H1 (cell line): ENCODE results near the gene ARHGEF11. TPM values are rescaled to one million over a fixed set of nuclear protein-coding genes. Genes with fewer than 3 reads are reported as not detected.

Source experiments
- CTCF ChIA-PET: fragments of 300-600 bp; sonication (Branson Sonifier 250); formaldehyde crosslinking; loops from one replicate; lab custom pipeline; 2021; ENCODE audit not compliant: partially characterized antibody; lab: Charles Lee
- POLR2A ChIA-PET: fragments of 300-600 bp; sonication (Branson Sonifier 250); formaldehyde crosslinking; loops from one replicate; lab custom pipeline; 2021; ENCODE audit warnings: inconsistent platforms; ENCODE audit not compliant: partially characterized antibody; lab: Charles Lee
- DNase-seq, 2 experiments: peaks; one replicate each; pipeline versions ENCODE4 v3.0.0 to v3.0.0-alpha.2; 2010 to 2022; ENCODE audit warnings: low spot score in 2 of 2, low read depth in 1 of 2, mixed read lengths in 1 of 2
- FAIRE-seq: peaks from 2 replicates; lab custom pipeline; 2011; peaks lifted over from hg19 to GRCh38; lab: Jason Lieb, UNC
- H2AFZ ChIP-seq: 2 replicates; pipeline ENCODE4 v1.8.1; 2012; ENCODE audit warnings: low read length, inconsistent platforms
- H2AK5ac ChIP-seq: 2 replicates; pipeline ENCODE4 v1.6.1; 2013; ENCODE audit warnings: low read depth, low read length
- H2BK120ac ChIP-seq: replicated peaks from 2 replicates; pipeline ENCODE3; 2013; ENCODE audit warnings: low read depth, low read length, inconsistent platforms
- H2BK12ac ChIP-seq: 2 replicates; pipeline ENCODE4 v1.6.1; 2013; ENCODE audit warnings: low read depth, low read length
- H2BK15ac ChIP-seq: 2 replicates; pipeline ENCODE4 v1.6.1; 2013; ENCODE audit warnings: low read length
- H2BK20ac ChIP-seq: 2 replicates; pipeline ENCODE4 v1.6.1; 2013; ENCODE audit warnings: low read length
- H2BK5ac ChIP-seq: 2 replicates; pipeline ENCODE4 v1.6.1; 2013; ENCODE audit warnings: low read depth, low read length
- H3K14ac ChIP-seq: 2 replicates; pipeline ENCODE4 v1.6.1; 2013; ENCODE audit warnings: inconsistent platforms; ENCODE audit not compliant: insufficient read length
- H3K18ac ChIP-seq: 2 replicates; pipeline ENCODE4 v1.6.1; 2013; ENCODE audit warnings: low read length; ENCODE audit errors: extremely low read depth
- H3K23ac ChIP-seq: 2 replicates; pipeline ENCODE4 v1.6.1; 2013; ENCODE audit warnings: inconsistent platforms; ENCODE audit not compliant: insufficient read length
- H3K23me2 ChIP-seq: 2 replicates; pipeline ENCODE4 v1.6.1; 2013; ENCODE audit warnings: low read depth, low read length
- H3K27ac ChIP-seq: 2 replicates; pipeline ENCODE4 v1.6.1; 2011; ENCODE audit warnings: low read depth, low read length, inconsistent platforms
- H3K27me3 ChIP-seq, 4 experiments: replicated peaks in 1 of 4; 1 replicate in 1 of 4; 2 replicates in 3 of 4; pipeline versions ENCODE4 v1.6.1 to v1.8.1; 2011 to 2013; ENCODE audit warnings: low read length in 3 of 4, mild to moderate bottlenecking in 3 of 4, inconsistent platforms in 2 of 4, mixed read lengths in 2 of 4, moderate library complexity in 1 of 4; ENCODE audit not compliant: control insufficient read depth in 3 of 4, insufficient read depth in 3 of 4; ENCODE audit errors: extremely low read depth in 1 of 4
- H3K36me3 ChIP-seq, 4 experiments: 2 replicates each; pipeline versions ENCODE4 v1.6.1 to v1.8.1; 2011 to 2013; ENCODE audit warnings: mild to moderate bottlenecking in 4 of 4, low read length in 3 of 4, moderate library complexity in 2 of 4, control low read depth in 1 of 4, inconsistent platforms in 1 of 4; ENCODE audit not compliant: insufficient read depth in 4 of 4, control insufficient read depth in 2 of 4
- H3K4ac ChIP-seq: replicated peaks from 2 replicates; pipeline ENCODE3; 2013; ENCODE audit warnings: low read length, low read depth, mixed read lengths, inconsistent platforms; ENCODE audit not compliant: insufficient read length
- H3K4me1 ChIP-seq, 4 experiments: replicated peaks in 1 of 4; 1 replicate in 1 of 4; 2 replicates in 3 of 4; pipeline versions ENCODE4 v1.6.1 to v1.8.1; 2011 to 2013; ENCODE audit warnings: low read length in 3 of 4, inconsistent platforms in 2 of 4, mixed read lengths in 1 of 4; ENCODE audit not compliant: insufficient read depth in 4 of 4, control insufficient read depth in 3 of 4
- H3K4me2 ChIP-seq, 2 experiments: 2 replicates each; pipeline versions ENCODE4 v1.6.1 to v1.8.1; 2011 to 2013; ENCODE audit warnings: low read depth in 2 of 2, low read length in 2 of 2, control low read depth in 1 of 2, inconsistent platforms in 1 of 2, mild to moderate bottlenecking in 1 of 2; ENCODE audit not compliant: insufficient read depth in 1 of 2
- H3K4me3 ChIP-seq, 4 experiments: fragments of 200-600, 300-600 bp in 1 of 4; sonication (generic), shearing (Covaris generic), sonication (Bioruptor Twin) in 1 of 4; 2 replicates each; pipeline versions ENCODE4 v1.5.1 to v1.8.1; 2011 to 2016; ENCODE audit warnings: low read length in 4 of 4, low read depth in 3 of 4, control low read depth in 2 of 4, inconsistent platforms in 2 of 4, mild to moderate bottlenecking in 2 of 4, mixed read lengths in 1 of 4, moderate library complexity in 1 of 4; ENCODE audit not compliant: insufficient read depth in 2 of 4; ENCODE audit errors: extremely low read depth in 1 of 4
- H3K56ac ChIP-seq: replicated peaks from 2 replicates; pipeline ENCODE3; 2013; ENCODE audit warnings: low read depth, mild to moderate bottlenecking, mixed read lengths, low read length, inconsistent platforms; ENCODE audit not compliant: insufficient read length
- H3K79me1 ChIP-seq: 2 replicates; pipeline ENCODE4 v1.6.1; 2013; ENCODE audit warnings: low read depth, low read length, control low read depth
- H3K79me2 ChIP-seq, 2 experiments: 2 replicates each; pipeline versions ENCODE4 v1.6.1 to v1.8.1; 2012 to 2013; ENCODE audit warnings: low read length in 2 of 2, mild to moderate bottlenecking in 2 of 2, inconsistent platforms in 1 of 2; ENCODE audit not compliant: insufficient read depth in 2 of 2, control insufficient read depth in 1 of 2
- H3K9ac ChIP-seq, 4 experiments: replicated peaks in 1 of 4; 1 replicate in 1 of 4; 2 replicates in 3 of 4; pipeline versions ENCODE4 v1.6.1 to v1.8.1; 2011 to 2013; ENCODE audit warnings: low read depth in 3 of 4, low read length in 3 of 4, control low read depth in 2 of 4, mild to moderate bottlenecking in 2 of 4, moderate library complexity in 2 of 4, inconsistent platforms in 1 of 4; ENCODE audit errors: extremely low read depth in 1 of 4
- H3K9me3 ChIP-seq, 2 experiments: 2 replicates each; pipeline versions ENCODE4 v1.6.1 to v1.8.1; 2012 to 2013; ENCODE audit warnings: mild to moderate bottlenecking in 2 of 2, moderate library complexity in 2 of 2, control low read depth in 1 of 2, inconsistent platforms in 1 of 2, low read depth in 1 of 2, low read length in 1 of 2, mixed read lengths in 1 of 2; ENCODE audit not compliant: insufficient read depth in 2 of 2
- H4K20me1 ChIP-seq, 2 experiments: replicated peaks in 1 of 2; 2 replicates each; pipeline versions ENCODE3 to v1.8.1; 2011 to 2013; ENCODE audit warnings: inconsistent platforms in 2 of 2, low read length in 2 of 2, mild to moderate bottlenecking in 1 of 2; ENCODE audit not compliant: insufficient read depth in 2 of 2, control insufficient read depth in 1 of 2
- H4K5ac ChIP-seq: 2 replicates; pipeline ENCODE4 v1.6.1; 2013; ENCODE audit warnings: low read length, low read depth, mixed read lengths, inconsistent platforms; ENCODE audit not compliant: insufficient read length
- H4K8ac ChIP-seq: 2 replicates; pipeline ENCODE4 v1.8.0; 2013; ENCODE audit warnings: mild to moderate bottlenecking, moderate library complexity, low read length, inconsistent platforms; ENCODE audit not compliant: insufficient read depth; ENCODE audit errors: extremely low read depth
- H4K91ac ChIP-seq: replicated peaks from 2 replicates; pipeline ENCODE3; 2013; ENCODE audit warnings: low read length, mixed read lengths, inconsistent platforms; ENCODE audit not compliant: insufficient read length
- BACH1 ChIP-seq: IDR thresholded peaks from 2 replicates; pipeline ENCODE4 v1.6.1; 2012; ENCODE audit warnings: low read length, improper control_type of control experiment
- POLR2A ChIP-seq, 2 experiments: IDR thresholded peaks; 1 replicate in 1 of 2; 2 replicates in 1 of 2; pipeline ENCODE4 v1.6.1; 2011; ENCODE audit warnings: low read depth in 2 of 2, low read length in 2 of 2, mild to moderate bottlenecking in 2 of 2; ENCODE audit errors: control extremely low read depth in 1 of 2
- WGBS, 2 experiments: shearing (Covaris generic) in 1 of 2; methylation state at CpG; one replicate each; pipeline versions ENCODE4 v1.1.6 to v1.1.7; 2013 to 2015; ENCODE audit warnings: low lambda C conversion rate in 2 of 2, mixed read lengths in 2 of 2, inconsistent platforms in 1 of 2, low coverage in 1 of 2, missing lambda C conversion rate in 1 of 2; ENCODE audit not compliant: insufficient replicate concordance in 2 of 2, insufficient coverage in 1 of 2, insufficient read length in 1 of 2; ENCODE audit errors: extremely low coverage in 1 of 2, missing lambda C conversion rate in 1 of 2; 5-methylcytosine and 5-hydroxymethylcytosine counted together
- polyA plus RNA-seq, 7 experiments: library from polyadenylated mRNA; depleted of rRNA in 3 of 7; stranded (reverse) in 5 of 7; unstranded in 2 of 7; fragments of >200 nt in 5 of 7; fragments of 200-250 nt in 2 of 7; gene quantifications; 1 replicate in 5 of 7; 2 replicates in 1 of 7; 4 replicates in 1 of 7; pipeline versions ENCODE4 v1.2.1 to v1.2.3, GENCODE V29; 2011 to 2013; ENCODE audit warnings: missing spikeins in 2 of 7, mixed read lengths in 2 of 7
- total RNA-seq: library from RNA; stranded (reverse); fragmentation: NEBNext Ultra II Directional; extraction: Animal tissue kit (Norgen Biotek cat#: 25700); gene quantifications from 2 replicates; pipeline ENCODE4 v1.2.1, GENCODE V29; 2021

ARHGEF11 gene
- total and polyA plus RNA-seq, 2 of the 8 experiments (the other 6 are each of a cell fraction or from before 2014, with no cell fraction given), result 19.9 to 33.1 TPM

DNA sequence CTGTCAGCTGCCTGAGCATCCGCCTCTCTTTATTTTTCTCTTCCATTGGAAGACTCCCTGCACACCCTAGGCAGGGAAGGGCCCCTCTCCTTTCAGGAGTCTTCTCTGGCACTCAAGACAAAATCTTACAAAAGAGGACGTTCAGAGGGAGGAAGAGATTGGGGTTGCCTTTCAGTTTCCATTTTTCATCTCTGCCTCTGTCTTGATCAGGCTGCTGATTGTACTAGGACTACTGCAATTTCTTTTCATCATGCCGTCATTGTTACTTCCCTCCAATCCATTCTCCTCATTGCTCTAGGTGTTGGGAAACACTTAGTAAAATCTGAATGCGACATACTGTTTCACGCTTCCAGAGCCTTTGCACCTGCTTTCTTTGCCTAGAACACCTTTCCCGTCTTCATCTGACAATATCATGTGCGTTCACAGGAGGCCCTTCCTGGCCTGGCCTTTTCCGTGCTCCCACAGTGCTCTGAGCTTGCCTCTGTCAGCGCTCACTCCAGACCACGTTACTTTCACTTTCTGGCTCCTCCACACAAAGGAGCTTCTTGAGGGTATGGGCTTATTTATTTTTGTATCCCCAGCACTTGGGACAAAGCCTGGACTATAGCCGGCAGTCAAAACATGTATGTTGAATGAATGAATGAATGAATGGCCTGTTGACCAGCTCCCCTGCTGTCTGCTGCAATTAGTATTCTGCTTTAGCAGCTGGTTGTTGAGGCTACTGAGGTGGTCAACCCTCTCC lies 114.2 kb downstream of the ARHGEF11 start:
- 85% methylated on average over 11 of the region's 11 CpGs; no CpG with 5 or more reads in 1 of the 2 experiments for WGBS, 2 experiments
- Histone ChIP-seq H3K4me3 (no peak overlapping the region), H2AK5ac (no peak overlapping the region), H2AFZ (no peak overlapping the region), H4K5ac (no peak overlapping the region), H3K56ac (no peak overlapping the region), H4K8ac (no peak overlapping the region), H3K9me3 (no peaks in the 10 kb centered on the region), H3K27ac (no peak overlapping the region), H3K14ac (no peak overlapping the region), H4K91ac (no peak overlapping the region), H3K4me1 (peaks cover 0 to 6% (median 4%) of the 10 kb centered on the region in 4 experiments; a peak in 4 of 7 replicates), H2BK20ac (no peak overlapping the region), H3K18ac (no peak overlapping the region; the same call in 1 of the 2 replicates), H3K79me1 (no peaks in the 10 kb centered on the region), H2BK15ac (no peak overlapping the region), H4K20me1 (peaks cover 4 to 5% of the 10 kb centered on the region in 2 experiments), H3K23me2 (peaks cover 5% of the 10 kb centered on the region; the same call in 1 of the 2 replicates), H3K79me2 (no peaks in the 10 kb centered on the region), H3K4me2 (no peak overlapping the region), H3K4ac (no peak overlapping the region), H2BK120ac (no peak overlapping the region), H3K23ac (no peak overlapping the region), H2BK5ac (no peak overlapping the region), H3K27me3 (peaks cover 13 to 32% (median 30%) of the 10 kb centered on the region in 4 experiments), H3K36me3 (peaks cover 0 to 6% (median 0%) of the 10 kb centered on the region in 4 experiments; a peak in 2 of 8 replicates), H2BK12ac (no peak overlapping the region), H3K9ac (no peak overlapping the region)
- FAIRE-seq (no peak), DNase-seq (no peak)
- CTCF ChIA-PET, result interaction anchor here (0.6 to 4.2 kb wide), 8 partner anchors 11 to 94 kb away, joined by 3 to 25 read pairs (median 4); partner anchors contain the start of gene LRRC71
- TF ChIP-seq BACH1 (no peak), POLR2A (IDR thresholded peaks at IDR 0.05; ENCODE audit: control extremely low read depth in 1 of 2, low read depth in 2 of 2, low read length in 2 of 2) (0 out of 3 replicates have a peak, but pooled peaks of 1 of the 2 experiments have one; percentile 17)
- POLR2A ChIA-PET, result interaction anchor here (1.1 kb wide), 1 partner anchor 37 kb away, joined by 4 read pairs; no protein-coding TSS in a partner anchor
